GM12875 (cell line): Measurements from ENCODE around the gene MTMR12.

Experiments used
- H3K4me3 ChIP-seq: one replicate; pipeline ENCODE4 v1.5.1; 2011; ENCODE audit warnings: low read depth, low read length, control low read depth
- CTCF ChIP-seq: IDR thresholded peaks from 2 replicates; pipeline ENCODE4 v1.5.1; 2011; ENCODE audit warnings: low read depth, mild to moderate bottlenecking, control low read depth, inconsistent platforms, low read length, moderate library complexity, borderline replicate concordance; ENCODE audit not compliant: insufficient read depth

MTMR12 gene

GRCh38 chr5:32311404-32312196 lies 1.1 kb downstream of the MTMR12 start:
- TF ChIP-seq CTCF = no peak
- peak overlapping the region; percentile 89 for H3K4me3 ChIP-seq

GRCh38 chr5:32309761-32310160 lies 3.0 kb downstream of the MTMR12 start:
- no peak for TF ChIP-seq CTCF
- H3K4me3 ChIP-seq = peak overlapping the region; percentile 5

- no peak overlapping the region for H3K4me3 ChIP-seq
- TF ChIP-seq CTCF = no peak
Measured at GRCh38 chr5:32308946-32309345, 3.8 kb downstream of the MTMR12 start.

GRCh38 chr5:32307769-32308194 lies 5.0 kb downstream of the MTMR12 start:
- TF ChIP-seq CTCF = no peak
- H3K4me3 ChIP-seq = no peak overlapping the region

- no peak overlapping the region for H3K4me3 ChIP-seq
- TF ChIP-seq CTCF = no peak
Measured at GRCh38 chr5:32304622-32305021, 8.1 kb downstream of the MTMR12 start.

GRCh38 chr5:32303755-32304120 lies 9.0 kb downstream of the MTMR12 start:
- no peak for TF ChIP-seq CTCF
- H3K4me3 ChIP-seq = no peak overlapping the region
